Body of pancreas (tissue), 4 donors: ENCODE results near the gene DGKI. TPM values are rescaled to one million over a fixed set of nuclear protein-coding genes. Genes with fewer than 3 reads are reported as not detected.

Source experiments
- ATAC-seq: fragments of 150-250 bp; one replicate; pipeline ENCODE4 v1.9.1; 2016
- DNase-seq, 4 donors: peaks; one replicate each; pipeline ENCODE4 v3.0.0-alpha.2; 2019
- H3K27ac ChIP-seq, 4 donors: fragments of 200-600 bp; sonication (generic); 1 replicate in 3 of 4; 2 replicates in 1 of 4; pipeline versions ENCODE4 v1.5.1 to v1.6.1; 2016 to 2019; ENCODE audit warnings: mild to moderate bottlenecking in 1 of 4, mixed read lengths in 1 of 4, moderate library complexity in 1 of 4
- H3K27me3 ChIP-seq, 2 donors: fragments of 200-600 bp; sonication (generic); one replicate each; pipeline ENCODE4 v1.6.0; 2016; ENCODE audit warnings: mild to moderate bottlenecking in 1 of 2
- H3K36me3 ChIP-seq, 2 donors: fragments of 200-600 bp; sonication (generic); replicated peaks in 1 of 2; 2 replicates each; pipeline ENCODE4 v1.5.1; 2016; ENCODE audit warnings: low read depth in 2 of 2; ENCODE audit not compliant: insufficient read depth in 1 of 2
- H3K4me1 ChIP-seq: fragments of 200-600 bp; sonication (generic); one replicate; pipeline ENCODE4 v1.6.0; 2016
- H3K4me3 ChIP-seq, 2 donors: fragments of 200-600 bp; sonication (generic); 1 replicate in 1 of 2; 2 replicates in 1 of 2; pipeline ENCODE4 v1.5.1; 2016 to 2019
- H3K9me3 ChIP-seq, 3 donors: fragments of 200-600 bp; sonication (generic); 1 replicate in 2 of 3; 2 replicates in 1 of 3; pipeline ENCODE4 v1.5.1; 2016
- CTCF ChIP-seq, 7 experiments: fragments of 450-650 bp in 4 of 7; fragments of 200-600 bp in 3 of 7; sonication (generic) in 3 of 7; IDR thresholded peaks; one replicate each; pipeline ENCODE4 v1.5.1; 2016 to 2019; ENCODE audit warnings: antibody characterized with exemption in 7 of 7
- POLR2A ChIP-seq, 3 donors: fragments of 450-650 bp; IDR thresholded peaks; one replicate each; pipeline ENCODE4 v1.6.1; 2016; ENCODE audit warnings: antibody characterized with exemption in 3 of 3, mild to moderate bottlenecking in 2 of 3
- WGBS, 2 donors: methylation state at CpG; one replicate each; pipeline ENCODE4 v1.1.5; 2017; 5-methylcytosine and 5-hydroxymethylcytosine counted together
- intact Hi-C: fragments of 100-400 bp; cut with DNase I; formaldehyde crosslinking; loops from one replicate; pipeline ENCODE4 v1.15.1; 2023
- total RNA-seq, 2 donors: library from RNA; depleted of rRNA; stranded (reverse); fragments of >200 nt; gene quantifications; one replicate each; pipeline ENCODE4 v1.1.0, GENCODE V29; 2016

DGKI gene
- total RNA-seq, 2 donors from 2014 or later: 2.6 TPM; not detected in 1

- ATAC-seq (no peak), DNase-seq (no peak)
- no peaks in the 10 kb centered on the region for H3K36me3 ChIP-seq
- peaks cover 0 to 8% of the 10 kb centered on the region in 2 donors for H3K27me3 ChIP-seq
- H3K4me3 ChIP-seq: no peak overlapping the region
- H3K27ac ChIP-seq: no peak overlapping the region
- H3K4me1 ChIP-seq: peaks cover 12% of the 10 kb centered on the region
- WGBS, 2 donors: 90 to 96% methylated on average over 6 of the region's 6 CpGs
- H3K9me3 ChIP-seq: no peaks in the 10 kb centered on the region
- TF ChIP-seq CTCF (IDR thresholded peaks at IDR 0.05): no peak
- no peak for TF ChIP-seq POLR2A (IDR thresholded peaks at IDR 0.05)
- intact Hi-C loops: no loop called here
These were observed 4.5 kb upstream of the DGKI start for GRCh38 chr7:137850972-137851945.

DNA sequence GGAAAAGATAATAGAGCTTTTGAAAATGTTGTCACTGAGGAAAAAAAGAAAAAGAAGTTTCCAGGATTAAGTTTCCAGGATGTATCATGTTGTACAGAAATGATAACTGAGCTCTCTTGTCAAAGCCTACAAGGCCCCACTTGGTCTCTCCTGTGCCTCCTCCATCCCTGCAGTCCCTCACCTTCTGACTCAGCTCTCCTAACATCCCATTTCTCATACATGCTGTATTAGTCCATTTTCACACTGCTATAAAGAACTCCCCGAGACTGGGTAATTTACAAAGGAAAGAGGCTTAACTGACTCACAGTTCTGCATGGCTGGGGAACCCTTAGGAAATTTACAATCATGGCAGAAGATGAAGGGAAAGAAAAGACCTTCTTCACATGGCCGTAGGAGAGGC is 3.8 kb upstream of the DGKI start:
- no peak for TF ChIP-seq CTCF (IDR thresholded peaks at IDR 0.05)
- no peak for TF ChIP-seq POLR2A (IDR thresholded peaks at IDR 0.05)

DNA sequence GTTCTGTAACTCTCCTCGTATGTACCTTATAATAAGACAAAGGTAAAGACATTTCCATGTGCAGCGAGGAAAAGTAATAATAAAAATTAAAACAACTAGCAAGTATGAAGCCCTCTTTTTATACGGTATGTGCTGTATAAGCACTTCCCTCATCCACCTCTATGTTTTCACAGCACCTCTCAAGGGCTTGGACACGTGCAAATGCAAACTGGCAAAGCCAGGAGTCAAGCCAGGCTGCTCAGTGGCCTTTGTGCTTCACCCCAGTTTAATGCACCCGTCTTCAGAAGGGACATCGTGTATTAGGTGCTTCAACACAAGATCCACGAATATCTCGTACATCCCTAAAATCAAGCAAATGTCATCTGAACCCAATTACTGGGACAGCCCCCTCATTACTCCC is 1.3 kb upstream of the DGKI start:
- ATAC-seq (no peak), DNase-seq (no peak)
- intact Hi-C loops: no loop called here
- H3K27me3 ChIP-seq: peaks cover 0 to 11% of the 10 kb centered on the region in 2 donors
- WGBS, 2 donors: 55 to 63% methylated on average over 8 of the region's 8 CpGs
- peaks cover 18% of the 10 kb centered on the region for H3K4me1 ChIP-seq
- no peaks in the 10 kb centered on the region for H3K36me3 ChIP-seq
- no peaks in the 10 kb centered on the region for H3K9me3 ChIP-seq
- TF ChIP-seq POLR2A (IDR thresholded peaks at IDR 0.05): no peak
- no peak for TF ChIP-seq CTCF (IDR thresholded peaks at IDR 0.05)
- no peak overlapping the region for H3K27ac ChIP-seq
- no peak overlapping the region for H3K4me3 ChIP-seq

More for the DNA sequence above, 3.8 kb upstream of the DGKI start:
- H3K4me3 ChIP-seq: no peak overlapping the region
- peaks cover 18% of the 10 kb centered on the region for H3K4me1 ChIP-seq
- ATAC-seq (no peak), DNase-seq (no peak)
- no peak overlapping the region for H3K27ac ChIP-seq
- intact Hi-C loops: no loop called here
- no peaks in the 10 kb centered on the region for H3K36me3 ChIP-seq
- WGBS, 2 donors: 47 to 90% methylated on average over 2 of the region's 2 CpGs
- no peaks in the 10 kb centered on the region for H3K9me3 ChIP-seq
- H3K27me3 ChIP-seq: peaks cover 0 to 11% of the 10 kb centered on the region in 2 donors

DNA sequence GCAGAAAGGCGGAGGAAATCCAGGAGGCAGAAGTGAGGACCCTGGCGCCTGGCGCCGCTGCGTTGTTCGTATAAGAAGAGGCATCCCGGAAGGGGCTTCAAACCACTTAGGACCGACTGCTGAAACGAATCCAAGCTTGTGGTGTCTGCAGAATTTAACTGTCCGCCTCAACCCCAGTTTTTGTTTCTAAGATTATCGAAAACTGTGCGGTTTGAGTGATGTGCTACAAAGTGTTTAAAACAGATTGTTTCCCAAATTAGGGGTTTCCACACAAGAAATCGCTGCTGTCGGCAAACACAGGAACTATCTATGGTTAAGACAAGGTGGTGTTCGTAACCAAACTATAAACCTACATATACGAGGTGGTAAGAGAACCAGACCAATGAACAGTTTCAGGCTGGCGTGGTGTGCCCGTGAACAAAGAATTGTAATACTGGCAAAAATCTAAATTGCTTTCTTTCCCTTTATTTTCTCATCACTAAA is 835 bp upstream of the DGKI start:
- no peak for ATAC-seq
- TF ChIP-seq CTCF (IDR thresholded peaks at IDR 0.05): no peak
- TF ChIP-seq POLR2A (IDR thresholded peaks at IDR 0.05): no peak
- Histone ChIP-seq H3K27ac (no peak overlapping the region), H3K9me3 (no peaks in the 10 kb centered on the region), H3K4me1 (peaks cover 18% of the 10 kb centered on the region), H3K27me3 (peaks cover 0 to 11% of the 10 kb centered on the region in 2 donors), H3K36me3 (no peaks in the 10 kb centered on the region), H3K4me3 (no peak overlapping the region)
- WGBS, 2 donors: 26 to 27% methylated on average over 18 of the region's 18 CpGs
- no peak for DNase-seq
- intact Hi-C loops: no loop called here
